DMS 273 treated with DMSO at 0.1 percent for 48 hours (cell line): ENCODE measurements around the gene MED9.
"Not testable (repeated sequence)": the region's sequence is repeated elsewhere in the genome, so short reads cannot be mapped to it uniquely, and the experiment has no call there.

Experiments
- DNase-seq: peaks from one replicate; lab custom pipeline; 2025; lab: John Stamatoyannopoulos, UW

MED9 gene

GRCh38 chr17:17455173-17455572, 21.6 kb upstream of the MED9 start:
- DNase-seq = no peak

DNA sequence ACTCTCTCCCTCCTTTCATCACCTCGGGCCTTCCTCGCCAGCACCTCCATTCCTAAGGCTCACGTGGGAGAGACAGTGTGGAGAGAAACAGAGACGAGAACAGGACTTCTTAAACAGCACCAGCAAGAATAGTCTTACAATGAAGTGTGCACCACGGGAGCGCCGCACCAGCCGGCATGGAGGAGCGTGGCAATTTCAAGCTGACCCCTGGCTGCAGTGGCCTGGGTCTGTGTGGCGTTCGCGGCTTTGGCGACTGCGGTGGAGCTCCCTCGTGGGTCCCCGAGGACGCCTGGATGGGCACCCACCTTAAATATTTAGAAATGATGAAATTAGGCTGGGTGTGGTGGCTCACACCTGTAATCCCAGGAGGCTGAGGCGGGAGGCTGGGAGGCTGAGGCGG, 20.5 kb upstream of the MED9 start:
- no peak for DNase-seq

DNA sequence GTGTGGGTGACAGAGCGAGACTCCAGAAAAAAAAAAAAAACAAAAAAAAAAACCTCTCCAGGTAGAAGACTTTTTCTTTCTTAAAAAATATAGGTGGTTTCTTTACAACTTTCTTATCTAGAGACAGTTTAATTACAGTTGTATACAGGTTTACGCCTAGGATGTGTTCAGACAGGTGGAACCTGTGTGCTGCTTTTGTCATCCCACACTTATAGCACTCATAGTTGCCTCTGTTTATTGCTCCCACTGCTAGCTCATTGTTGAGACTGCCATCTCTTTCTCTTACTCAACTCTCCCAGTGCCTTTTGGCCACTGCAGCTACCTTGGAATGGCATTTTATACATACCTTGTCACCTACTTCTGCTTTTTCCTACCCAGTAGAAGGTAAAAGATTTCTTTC, 19.1 kb upstream of the MED9 start:
- DNase-seq = no peak

- no peak for DNase-seq
These were observed 16.8 kb upstream of the MED9 start for GRCh38 chr17:17460038-17460437.

DNA sequence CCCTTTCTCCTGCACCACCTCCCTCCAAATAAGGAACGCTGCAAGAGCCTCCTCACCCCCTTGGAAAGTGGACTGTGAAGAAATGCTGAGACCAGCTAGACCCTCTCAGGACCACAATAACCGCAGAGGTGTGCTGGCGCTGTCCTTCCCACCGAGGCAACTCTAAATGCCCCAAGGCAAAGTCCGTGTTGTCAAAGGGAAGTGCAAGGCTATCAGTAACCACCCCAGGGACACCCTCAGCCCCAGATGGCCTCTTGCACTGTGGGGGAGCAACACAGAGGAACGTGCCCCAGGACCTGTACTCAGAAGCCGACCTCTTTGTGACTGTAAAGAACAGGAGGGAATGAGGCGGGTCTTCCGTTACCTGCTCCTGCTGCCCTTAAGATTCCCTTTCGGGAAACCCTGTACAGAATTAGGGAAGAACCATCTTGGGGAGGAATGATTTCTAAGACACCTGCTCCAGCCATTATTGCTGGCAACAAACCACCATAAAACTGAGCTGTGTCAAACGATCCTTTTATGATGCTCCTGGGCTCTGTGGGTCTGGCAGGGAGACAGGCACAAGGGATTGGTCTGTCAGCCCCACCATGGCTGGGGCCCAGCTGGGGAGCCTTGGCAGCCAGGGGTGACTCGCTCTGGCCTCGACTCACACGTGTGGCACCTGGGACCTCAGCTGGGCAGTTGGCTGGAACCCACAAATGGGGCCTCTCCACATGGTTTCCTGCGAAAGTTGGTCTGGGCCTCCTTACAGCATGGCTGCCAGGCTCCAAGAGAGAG, 14.6 kb upstream of the MED9 start:
- no peak for DNase-seq

- no peak for DNase-seq
These were observed 13.0 kb upstream of the MED9 start for GRCh38 chr17:17463821-17464220.

DNA sequence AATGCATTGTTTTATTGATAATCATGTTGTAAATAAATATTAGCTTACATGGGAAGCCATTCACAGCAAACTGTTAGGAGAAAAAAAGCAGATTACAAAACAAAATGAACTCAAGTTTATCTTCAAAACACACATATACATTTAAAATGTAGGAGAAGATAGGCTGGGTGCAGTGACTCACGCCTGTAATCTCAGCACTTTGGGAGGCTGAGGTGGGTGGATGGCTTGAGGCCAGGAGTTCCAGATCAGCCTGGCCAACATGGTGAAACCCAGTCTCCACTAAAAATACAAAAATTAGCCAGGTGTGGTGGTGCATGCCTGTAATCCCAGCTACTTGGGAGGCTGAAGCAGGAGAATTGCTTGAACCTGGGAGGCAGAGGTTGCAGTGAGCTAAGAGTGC, 10.9 kb upstream of the MED9 start:
- not testable (repeated sequence) for DNase-seq

DNA sequence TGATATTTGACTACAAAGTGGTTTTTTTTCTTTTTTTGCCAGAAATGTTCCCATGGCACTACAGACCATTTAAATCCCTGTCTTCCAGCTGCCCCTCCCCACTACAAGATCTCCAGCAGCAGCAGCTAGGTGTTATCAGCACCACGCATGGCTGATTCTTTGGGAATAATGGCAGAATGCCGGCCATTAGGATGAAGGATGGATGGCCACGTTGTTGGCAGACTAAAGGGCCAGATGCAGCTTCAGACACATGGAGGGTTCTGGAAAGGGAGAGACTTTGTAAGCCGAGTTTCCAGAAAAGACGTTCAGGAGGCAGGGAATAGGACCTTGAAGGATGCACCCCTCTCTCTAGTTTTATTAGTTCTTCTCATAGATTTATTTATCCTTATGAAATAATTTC, 10.3 kb upstream of the MED9 start:
- no peak for DNase-seq

GRCh38 chr17:17467016-17467415, 9.8 kb upstream of the MED9 start:
- no peak for DNase-seq

DNA sequence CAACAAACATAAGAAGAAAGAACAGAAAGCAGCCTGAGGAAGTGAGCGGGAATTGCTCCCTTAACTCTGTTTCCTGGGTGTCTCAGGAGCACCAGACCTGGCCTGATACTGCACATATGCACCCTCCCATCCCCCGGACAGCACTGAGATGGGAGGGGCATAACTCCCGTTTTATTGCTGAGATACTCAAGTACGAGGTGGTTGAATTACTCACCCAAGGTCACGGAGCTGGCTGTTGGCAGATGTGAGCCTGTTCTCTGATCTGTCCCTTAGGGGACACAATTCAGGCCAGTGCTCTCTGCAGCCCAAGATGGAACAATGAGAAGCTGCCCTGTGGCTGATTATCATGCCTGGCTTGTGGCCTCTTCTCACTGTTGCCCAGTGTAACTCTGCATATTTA, 9.1 kb upstream of the MED9 start:
- DNase-seq = no peak

- DNase-seq = no peak
These were observed 8.4 kb upstream of the MED9 start for GRCh38 chr17:17468217-17469010.

DNA sequence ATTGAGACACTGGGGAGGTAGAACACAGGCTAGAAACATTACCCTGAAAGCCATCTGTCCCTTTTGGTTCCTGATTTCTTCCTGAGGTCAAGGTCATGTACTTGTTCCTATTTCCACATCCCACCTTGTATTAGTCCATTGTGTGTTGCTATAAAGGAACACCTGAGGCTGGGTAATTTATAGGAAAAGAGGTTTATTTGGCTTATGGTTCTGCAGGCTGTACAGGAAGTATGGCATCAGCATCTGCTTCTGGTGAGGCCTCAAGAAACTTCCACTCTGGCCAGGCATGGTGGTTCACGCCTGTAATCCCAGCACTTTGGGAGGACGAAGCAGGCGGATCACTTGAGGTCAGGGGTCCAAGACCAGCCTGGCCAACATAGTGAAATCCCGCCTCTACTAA, 7.4 kb upstream of the MED9 start:
- no peak for DNase-seq

DNA sequence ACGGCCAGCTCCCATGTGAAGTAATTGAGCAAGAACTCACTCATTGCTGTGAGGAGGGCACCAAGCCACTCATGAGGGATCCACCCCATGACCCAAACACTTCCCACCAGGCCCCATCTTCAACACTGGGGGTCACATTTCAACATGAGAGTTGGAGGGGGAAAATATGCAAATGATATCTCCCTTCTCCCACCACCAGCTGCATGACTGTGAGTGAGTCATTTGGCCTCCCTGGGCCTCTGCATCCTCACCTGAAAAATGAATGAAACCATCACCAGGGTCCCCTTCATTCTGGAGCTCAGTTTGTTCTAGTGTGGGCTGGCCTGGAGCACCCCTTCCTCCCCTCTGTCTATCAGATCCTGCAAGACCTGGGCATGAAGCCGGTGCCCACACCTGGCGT, 6.8 kb upstream of the MED9 start:
- DNase-seq = no peak

GRCh38 chr17:17472333-17472920, 4.4 kb upstream of the MED9 start:
- DNase-seq = no peak

GRCh38 chr17:17474341-17474740, 2.5 kb upstream of the MED9 start:
- no peak for DNase-seq

DNA sequence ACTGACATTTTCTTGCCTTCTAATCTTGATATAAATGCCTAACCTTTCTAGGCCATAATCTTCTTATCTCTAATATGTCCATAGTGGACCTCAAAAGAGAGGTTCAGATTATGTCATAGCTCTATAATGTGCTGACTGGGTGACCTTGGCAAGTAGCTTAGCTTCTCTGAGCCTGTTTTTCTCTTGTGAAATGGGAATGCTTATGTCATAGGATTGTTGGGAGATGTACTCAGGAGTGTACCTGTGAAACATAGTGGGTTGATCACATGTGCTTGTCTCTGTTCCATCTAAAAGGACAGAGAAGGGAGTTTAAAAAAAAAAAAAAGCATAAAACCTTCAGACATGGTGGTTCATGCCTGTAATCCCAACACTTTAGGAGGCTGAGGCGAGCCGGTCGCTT, 2.4 kb downstream of the MED9 start:
- DNase-seq = no peak

- DNase-seq = no peak
These were observed 3.9 kb downstream of the MED9 start for GRCh38 chr17:17480593-17481148.

DNA sequence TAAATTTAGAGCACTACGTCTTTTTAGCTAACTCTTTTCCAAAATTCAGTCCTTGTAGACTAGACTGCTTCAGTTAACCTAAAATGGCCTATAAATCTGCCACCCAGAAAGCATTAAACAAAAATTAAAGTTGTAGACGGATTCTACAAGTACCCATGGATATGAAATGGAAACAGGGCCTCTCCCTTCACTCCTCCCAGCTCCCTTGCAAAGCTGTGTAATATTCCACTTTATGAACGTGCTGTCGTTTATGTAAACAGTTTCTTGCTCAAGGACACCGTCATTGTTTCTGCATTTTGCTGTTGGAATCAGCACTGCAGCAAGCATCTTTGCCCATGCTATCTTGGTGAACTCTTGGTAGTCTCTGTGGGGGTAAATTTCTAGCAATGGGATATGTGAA, 5.1 kb downstream of the MED9 start:
- DNase-seq = no peak

DNA sequence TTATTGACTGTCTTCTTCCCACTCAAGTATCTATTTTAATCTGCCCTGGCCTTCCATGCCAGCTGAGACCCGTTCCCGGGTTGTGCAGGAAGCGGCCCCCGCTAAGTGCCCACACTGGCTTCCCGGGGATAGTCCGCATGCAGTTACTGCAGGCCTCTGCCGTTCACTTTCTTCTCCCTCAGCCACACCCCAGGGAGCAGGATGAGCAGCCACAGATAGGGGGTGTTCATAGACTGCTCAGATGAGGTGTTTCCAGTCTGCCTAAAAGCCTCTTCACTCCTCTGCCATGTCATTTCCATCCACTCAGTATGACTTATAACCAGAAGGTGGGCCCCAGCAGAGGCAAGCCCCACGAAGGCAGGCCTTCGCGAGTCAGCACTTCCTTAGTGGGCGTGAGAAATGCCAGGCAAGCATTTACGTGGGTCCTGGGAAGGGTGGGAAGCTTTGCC, 7.7 kb downstream of the MED9 start:
- no peak for DNase-seq

- DNase-seq = no peak
These were observed 8.6 kb downstream of the MED9 start for GRCh38 chr17:17485420-17485819.

DNA sequence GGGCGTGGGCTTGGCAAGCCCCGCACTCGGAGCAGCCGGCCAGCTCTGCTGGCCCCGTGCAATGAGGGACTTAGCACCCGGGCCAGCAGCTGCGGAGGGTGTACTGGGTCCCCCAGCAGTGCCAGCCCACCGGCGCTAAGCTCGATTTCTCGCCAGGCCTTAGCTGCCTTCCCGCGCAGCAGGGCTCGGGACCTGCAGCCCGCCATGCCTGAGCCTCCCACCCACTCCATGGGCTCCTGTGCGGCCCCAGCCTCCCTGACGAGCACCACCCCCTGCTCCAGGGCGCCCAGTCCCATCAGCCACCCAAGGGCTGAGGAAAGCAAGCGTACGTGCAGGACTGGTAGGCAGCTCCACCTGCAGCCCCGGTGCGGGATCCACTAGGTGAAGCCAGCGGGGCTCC, 9.6 kb downstream of the MED9 start:
- DNase-seq = not testable (repeated sequence)

DNA sequence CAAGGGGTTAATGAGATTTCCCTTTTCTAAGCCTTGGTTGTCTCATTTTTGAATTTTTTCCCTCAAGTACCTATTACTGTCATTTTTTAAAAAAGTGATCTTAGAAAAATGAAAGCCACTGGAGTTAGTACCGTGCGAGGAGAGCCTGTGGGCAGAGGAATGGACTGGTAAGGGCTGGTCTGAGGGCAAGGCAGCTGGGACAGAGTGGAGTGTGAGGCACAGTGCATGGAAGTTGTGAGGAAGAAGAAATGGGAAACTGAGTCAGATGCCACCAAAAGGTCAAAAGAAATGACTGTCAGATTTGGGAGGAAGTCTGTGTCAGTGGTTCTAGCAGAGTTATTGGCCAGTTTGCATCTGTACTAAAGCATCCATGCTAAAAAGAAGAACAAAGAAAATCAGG, 11.2 kb downstream of the MED9 start:
- no peak for DNase-seq

DNA sequence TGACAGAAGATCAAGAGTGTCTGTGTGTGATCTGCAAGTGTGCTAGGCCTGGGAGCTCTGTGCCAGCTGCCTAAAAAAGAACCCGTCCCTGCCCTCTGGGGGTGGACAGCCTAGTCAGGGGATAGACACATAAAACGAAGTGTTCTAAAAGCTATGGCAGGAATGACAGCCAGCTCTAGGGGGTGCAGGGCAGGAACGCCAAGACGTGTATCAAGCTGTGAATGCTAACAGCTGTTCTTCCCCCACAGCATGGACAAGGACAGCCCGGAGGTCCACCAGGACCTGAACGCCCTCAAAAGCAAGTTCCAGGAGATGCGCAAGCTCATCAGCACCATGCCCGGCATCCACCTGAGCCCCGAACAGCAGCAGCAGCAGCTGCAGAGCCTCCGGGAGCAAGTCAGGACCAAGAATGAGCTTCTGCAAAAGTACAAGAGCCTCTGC, 14.3 kb downstream of the MED9 start:
- DNase-seq = no peak
